Panc1 (cell line): ENCODE measurements around the gene SLIT1. TPM values are rescaled to one million over a fixed set of nuclear protein-coding genes. Genes with fewer than 3 reads are reported as not detected.

Experiments used
- ATAC-seq: fragments of 200-7000 bp; cut with Tn5 transposase; 2 replicates; pipeline ENCODE4 v1.9.1; 2020; ENCODE audit warnings: mild to moderate bottlenecking, moderate library complexity
- BruUV-seq: library from RNA; stranded (reverse); fragments of 400-500 nt; replicated peaks from 2 replicates; lab custom pipeline; 2021; lab: Mats Ljungman, UMichigan
- CTCF ChIA-PET: fragments of 300-600 bp; sonication (Branson Sonifier 250); formaldehyde crosslinking; loops from one replicate; lab custom pipeline; 2022; ENCODE audit warnings: antibody characterized with exemption; lab: Charles Lee
- POLR2A ChIA-PET: fragments of 300-600 bp; sonication (Branson Sonifier 250); formaldehyde crosslinking; loops from one replicate; lab custom pipeline; 2022; ENCODE audit warnings: antibody characterized with exemption; lab: Charles Lee
- DNase-seq: peaks from one replicate; pipeline ENCODE4 v3.0.0-alpha.2; 2010; ENCODE audit warnings: low read depth, low spot score
- H3K27ac ChIP-seq: 2 replicates; pipeline ENCODE4 v1.5.1; 2011; ENCODE audit warnings: mild to moderate bottlenecking, low read length, inconsistent platforms
- H3K27me3 ChIP-seq: fragments of 200-500 bp; sonication (Bioruptor generic); 2 replicates; pipeline ENCODE4 v1.6.0; 2014; ENCODE audit warnings: low read length, inconsistent platforms; ENCODE audit not compliant: control insufficient read depth, insufficient read depth
- H3K36me3 ChIP-seq: fragments of 200-500 bp; sonication (Bioruptor generic); 2 replicates; pipeline ENCODE4 v1.5.1; 2014; ENCODE audit warnings: inconsistent platforms, mild to moderate bottlenecking, low read length, moderate library complexity; ENCODE audit not compliant: control insufficient read depth, insufficient read depth
- H3K4me1 ChIP-seq: 2 replicates; pipeline ENCODE4 v1.5.1; 2011; ENCODE audit warnings: inconsistent platforms, mild to moderate bottlenecking, low read length, moderate library complexity; ENCODE audit not compliant: control insufficient read depth, insufficient read depth
- H3K4me3 ChIP-seq, 2 experiments: 2 replicates each; pipeline ENCODE4 v1.5.1; 2011 to 2012; ENCODE audit warnings: low read depth in 2 of 2, low read length in 2 of 2, mild to moderate bottlenecking in 2 of 2, inconsistent platforms in 1 of 2, moderate library complexity in 1 of 2
- H3K9me3 ChIP-seq: fragments of 200-500 bp; sonication (Bioruptor generic); 2 replicates; pipeline ENCODE4 v1.5.1; 2014; ENCODE audit warnings: low read depth, mild to moderate bottlenecking, inconsistent platforms, low read length, moderate library complexity; ENCODE audit not compliant: control insufficient read depth, insufficient read depth
- CTCF ChIP-seq: fragments of 450-650 bp; IDR thresholded peaks from 2 replicates; pipeline ENCODE4 v1.5.1; 2017; ENCODE audit warnings: mild to moderate bottlenecking
- POLR2AphosphoS5 ChIP-seq: IDR thresholded peaks from 2 replicates; pipeline ENCODE4 v1.6.1; 2012; ENCODE audit warnings: mild to moderate bottlenecking, low read depth, low read length, moderate library complexity
- REST ChIP-seq, 2 experiments: IDR thresholded peaks; 2 replicates each; pipeline ENCODE4 v1.6.1; 2011 to 2012; ENCODE audit warnings: low read depth in 2 of 2, control low read depth in 1 of 2, low read length in 1 of 2, mild to moderate bottlenecking in 1 of 2, moderate library complexity in 1 of 2; ENCODE audit not compliant: insufficient read depth in 1 of 2
- SIN3A ChIP-seq: IDR thresholded peaks from 2 replicates; pipeline ENCODE4 v1.6.1; 2012; ENCODE audit warnings: low read depth, mild to moderate bottlenecking, low read length, moderate library complexity, borderline replicate concordance; ENCODE audit not compliant: insufficient read depth
- TCF7L2 ChIP-seq: IDR thresholded peaks from 2 replicates; pipeline ENCODE4 v1.6.1; 2011; ENCODE audit warnings: mild to moderate bottlenecking, low read depth, low read length, inconsistent platforms
- in situ Hi-C: cut with HindIII; loops from 2 replicates; pipeline ENCODE4 v1.10.0; 2016; ENCODE audit warnings: low sequenced_read_pairs, low pct_unique_long_range_greater_than_20kb
- intact Hi-C: fragments of 100-400 bp; cut with micrococcal nuclease; formaldehyde crosslinking; loops from one replicate; pipeline ENCODE4 v1.10.0; 2022; ENCODE audit not compliant: unreplicated experiment
- total RNA-seq: library from RNA; stranded (reverse); gene quantifications from one replicate; pipeline ENCODE4 v1.2.1, GENCODE V29; 2021; ENCODE audit not compliant: unreplicated experiment

SLIT1 gene
- total RNA-seq, 1 experiment from 2014 or later = 2.6 TPM

- no peak overlapping the region for H3K27ac ChIP-seq
- no TSS peak for BruUV-seq
- H3K27me3 ChIP-seq = no peaks in the 10 kb centered on the region
- ATAC-seq (no peak), DNase-seq (no peak)
- no peaks in the 10 kb centered on the region for H3K36me3 ChIP-seq
- in situ Hi-C loops (no loop called here), intact Hi-C loops (no loop called here)
- no peak for TF ChIP-seq TCF7L2
- no peak for TF ChIP-seq POLR2AphosphoS5
- TF ChIP-seq CTCF = no peak
- TF ChIP-seq SIN3A = no peak
- no peak for TF ChIP-seq REST (IDR thresholded peaks at IDR 0.05; ENCODE audit: insufficient read depth in 1 of 2, low read depth in 2 of 2, low read length in 1 of 2)
- H3K9me3 ChIP-seq = no peaks in the 10 kb centered on the region
- ChIA-PET POLR2A (no interaction called here), CTCF (no interaction called here)
- no peak overlapping the region for H3K4me3 ChIP-seq
- no peaks in the 10 kb centered on the region for H3K4me1 ChIP-seq
Observed at GRCh38 chr10:97151307-97151914, 34.3 kb downstream of the SLIT1 start.

- no TSS peak for BruUV-seq
- Histone ChIP-seq H3K4me1 (no peaks in the 10 kb centered on the region), H3K36me3 (no peaks in the 10 kb centered on the region), H3K9me3 (no peaks in the 10 kb centered on the region), H3K27ac (no peak overlapping the region), H3K27me3 (no peaks in the 10 kb centered on the region), H3K4me3 (no peak overlapping the region)
- intact Hi-C loops (no loop called here), in situ Hi-C loops (no loop called here)
- ATAC-seq (no peak), DNase-seq (no peak)
- CTCF ChIA-PET = no interaction called here
- TF ChIP-seq POLR2AphosphoS5 (no peak), REST (IDR thresholded peaks at IDR 0.05; ENCODE audit: insufficient read depth in 1 of 2, low read depth in 2 of 2, low read length in 1 of 2) (no peak), SIN3A (no peak), TCF7L2 (no peak), CTCF (no peak)
- POLR2A ChIA-PET = no interaction called here
Observed at GRCh38 chr10:97150616-97151015, 35.1 kb downstream of the SLIT1 start.
